ENCODE results near the gene TRPM8. TPM values are rescaled to one million over a fixed set of nuclear protein-coding genes. Genes with fewer than 3 reads are reported as not detected.

Gene TRPM8
- total and polyA plus RNA-seq, 2 donors (not counting 1 experiment from before 2014, with no cell fraction given), result 0.49 to 0.99 TPM

- TF ChIP-seq CTCF (conservative IDR thresholded peaks at IDR 0.05 in 1 of 2, IDR thresholded peaks at IDR 0.05 in 1 of 2; ENCODE audit: low read depth in 1 of 2, low read length in 2 of 2) (no peak), EZH2 (IDR thresholded peaks at IDR 0.05; ENCODE audit: low read length, missing control alignments) (no peak)
- DNase-seq (ENCODE audit: low read depth in 2 of 2), result no peak
- Histone ChIP-seq H3K36me3 (ENCODE audit: control insufficient read depth, insufficient read depth, low read length) (no peaks in the 10 kb centered on the region), H3K9me3 (ENCODE audit: control insufficient read depth, insufficient read depth, low read depth, low read length) (no peaks in the 10 kb centered on the region), H3K79me2 (ENCODE audit: control insufficient read depth, insufficient read depth, low read length) (no peaks in the 10 kb centered on the region), H4K20me1 (ENCODE audit: control insufficient read depth, extremely low read depth, insufficient read depth, low read length) (no peaks in the 10 kb centered on the region), H3K4me3 (replicated peaks in 1 of 4; ENCODE audit: control extremely low read depth in 1 of 4, insufficient read depth in 1 of 4, low read depth in 3 of 4, low read length in 4 of 4) (no peak overlapping the region), H3K9ac (ENCODE audit: insufficient read depth, low read length) (no peak overlapping the region), H3K4me1 (ENCODE audit: control insufficient read depth, extremely low read depth, insufficient read depth, low read length) (no peaks in the 10 kb centered on the region), H3K27me3 (ENCODE audit: control insufficient read depth, insufficient read depth, low read length) (no peaks in the 10 kb centered on the region), H2AFZ (ENCODE audit: low read length) (no peak overlapping the region), H3K27ac (ENCODE audit: insufficient read depth, low read length) (no peak overlapping the region), H3K4me2 (ENCODE audit: extremely low read depth, insufficient read depth, low read length) (no peak overlapping the region)
Observed at GRCh38 chr2:233989221-233989858, 72.2 kb downstream of the TRPM8 start.

- no peak overlapping the region for H3K27ac ChIP-seq (ENCODE audit: insufficient read depth, low read length)
- DNase-seq (ENCODE audit: low read depth in 2 of 2), result peak in 1 of 2 donors; percentile 49
- no peaks in the 10 kb centered on the region for H3K4me1 ChIP-seq (ENCODE audit: control insufficient read depth, extremely low read depth, insufficient read depth, low read length)
- H3K9ac ChIP-seq (ENCODE audit: insufficient read depth, low read length), result no peak overlapping the region
- no peaks in the 10 kb centered on the region for H3K79me2 ChIP-seq (ENCODE audit: control insufficient read depth, insufficient read depth, low read length)
- no peak overlapping the region for H3K4me3 ChIP-seq (replicated peaks in 1 of 4; ENCODE audit: control extremely low read depth in 1 of 4, insufficient read depth in 1 of 4, low read depth in 3 of 4, low read length in 4 of 4)
- H4K20me1 ChIP-seq (ENCODE audit: control insufficient read depth, extremely low read depth, insufficient read depth, low read length), result no peaks in the 10 kb centered on the region
- TF ChIP-seq CTCF (conservative IDR thresholded peaks at IDR 0.05 in 1 of 2, IDR thresholded peaks at IDR 0.05 in 1 of 2; ENCODE audit: low read depth in 1 of 2, low read length in 2 of 2) (no peak), EZH2 (IDR thresholded peaks at IDR 0.05; ENCODE audit: low read length, missing control alignments) (no peak)
- H3K9me3 ChIP-seq (ENCODE audit: control insufficient read depth, insufficient read depth, low read depth, low read length), result no peaks in the 10 kb centered on the region
- H3K27me3 ChIP-seq (ENCODE audit: control insufficient read depth, insufficient read depth, low read length), result no peaks in the 10 kb centered on the region
- H3K36me3 ChIP-seq (ENCODE audit: control insufficient read depth, insufficient read depth, low read length), result no peaks in the 10 kb centered on the region
- H2AFZ ChIP-seq (ENCODE audit: low read length), result no peak overlapping the region
- H3K4me2 ChIP-seq (ENCODE audit: extremely low read depth, insufficient read depth, low read length), result no peak overlapping the region
Observed at GRCh38 chr2:233990261-233990798, 73.2 kb downstream of the TRPM8 start.

GRCh38 chr2:233991196-233991595 is 74.0 kb downstream of the TRPM8 start:
- Histone ChIP-seq H3K27me3 (ENCODE audit: control insufficient read depth, insufficient read depth, low read length) (no peaks in the 10 kb centered on the region), H3K36me3 (ENCODE audit: control insufficient read depth, insufficient read depth, low read length) (no peaks in the 10 kb centered on the region), H3K9ac (ENCODE audit: insufficient read depth, low read length) (no peak overlapping the region), H2AFZ (ENCODE audit: low read length) (no peak overlapping the region), H3K4me1 (ENCODE audit: control insufficient read depth, extremely low read depth, insufficient read depth, low read length) (no peaks in the 10 kb centered on the region), H3K27ac (ENCODE audit: insufficient read depth, low read length) (no peak overlapping the region), H4K20me1 (ENCODE audit: control insufficient read depth, extremely low read depth, insufficient read depth, low read length) (no peaks in the 10 kb centered on the region), H3K4me2 (ENCODE audit: extremely low read depth, insufficient read depth, low read length) (no peak overlapping the region), H3K79me2 (ENCODE audit: control insufficient read depth, insufficient read depth, low read length) (no peaks in the 10 kb centered on the region), H3K4me3 (replicated peaks in 1 of 4; ENCODE audit: control extremely low read depth in 1 of 4, insufficient read depth in 1 of 4, low read depth in 3 of 4, low read length in 4 of 4) (no peak overlapping the region), H3K9me3 (ENCODE audit: control insufficient read depth, insufficient read depth, low read depth, low read length) (no peaks in the 10 kb centered on the region)
- DNase-seq (ENCODE audit: low read depth in 2 of 2), result no peak
- TF ChIP-seq EZH2 (IDR thresholded peaks at IDR 0.05; ENCODE audit: low read length, missing control alignments), result no peak
- no peak for TF ChIP-seq CTCF (conservative IDR thresholded peaks at IDR 0.05 in 1 of 2, IDR thresholded peaks at IDR 0.05 in 1 of 2; ENCODE audit: low read depth in 1 of 2, low read length in 2 of 2)
